Astrocyte (in vitro differentiated cells and primary cell): ENCODE measurements around the gene VIPR1.

Experiments
- CTCF ChIP-seq: IDR thresholded peaks from 2 replicates; pipeline ENCODE4 v1.5.1; 2011; ENCODE audit warnings: low read depth, mild to moderate bottlenecking, inconsistent platforms, low read length, moderate library complexity; ENCODE audit not compliant: insufficient read depth
- EZH2 ChIP-seq: IDR thresholded peaks from 2 replicates; pipeline ENCODE4 v1.6.1; 2012; ENCODE audit warnings: mild to moderate bottlenecking, low read length, inconsistent platforms; ENCODE audit not compliant: insufficient read depth

- no peak for TF ChIP-seq CTCF
- TF ChIP-seq EZH2 = no peak
Measured at GRCh38 chr3:42514876-42515275, 12.4 kb downstream of the VIPR1 start.
